OCI-M1 (cell line): Measurements from ENCODE around the gene AP5S1.
A peak's percentile ranks its signal among the peaks of the same experiment; 100 is the strongest.
"Not testable (repeated sequence)": the region's sequence is repeated elsewhere in the genome, so short reads cannot be mapped to it uniquely, and the experiment has no call there.

Experiments
- DNase-seq: peaks from one replicate; lab custom pipeline; 2025; lab: John Stamatoyannopoulos, UW

AP5S1 gene

DNA sequence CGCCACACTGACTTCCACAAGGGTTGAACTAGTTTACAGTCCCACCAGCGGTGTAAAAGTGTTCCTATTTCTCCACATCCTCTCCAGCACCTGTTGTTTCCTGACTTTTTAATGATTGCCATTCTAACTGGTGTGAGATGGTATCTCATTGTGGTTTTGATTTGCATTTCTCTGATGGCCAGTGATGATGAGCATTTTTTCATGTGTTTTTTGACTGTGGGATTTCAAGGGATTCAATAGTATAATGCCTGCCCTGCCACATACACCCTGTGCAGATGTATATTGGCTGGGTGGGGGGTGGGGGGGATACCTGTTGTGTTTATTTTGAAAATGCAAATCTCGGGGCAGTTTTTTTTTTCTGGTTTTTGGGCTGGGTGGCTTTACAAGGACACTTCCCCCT, 26.2 kb upstream of the AP5S1 start:
- DNase-seq, result not testable (repeated sequence)

DNA sequence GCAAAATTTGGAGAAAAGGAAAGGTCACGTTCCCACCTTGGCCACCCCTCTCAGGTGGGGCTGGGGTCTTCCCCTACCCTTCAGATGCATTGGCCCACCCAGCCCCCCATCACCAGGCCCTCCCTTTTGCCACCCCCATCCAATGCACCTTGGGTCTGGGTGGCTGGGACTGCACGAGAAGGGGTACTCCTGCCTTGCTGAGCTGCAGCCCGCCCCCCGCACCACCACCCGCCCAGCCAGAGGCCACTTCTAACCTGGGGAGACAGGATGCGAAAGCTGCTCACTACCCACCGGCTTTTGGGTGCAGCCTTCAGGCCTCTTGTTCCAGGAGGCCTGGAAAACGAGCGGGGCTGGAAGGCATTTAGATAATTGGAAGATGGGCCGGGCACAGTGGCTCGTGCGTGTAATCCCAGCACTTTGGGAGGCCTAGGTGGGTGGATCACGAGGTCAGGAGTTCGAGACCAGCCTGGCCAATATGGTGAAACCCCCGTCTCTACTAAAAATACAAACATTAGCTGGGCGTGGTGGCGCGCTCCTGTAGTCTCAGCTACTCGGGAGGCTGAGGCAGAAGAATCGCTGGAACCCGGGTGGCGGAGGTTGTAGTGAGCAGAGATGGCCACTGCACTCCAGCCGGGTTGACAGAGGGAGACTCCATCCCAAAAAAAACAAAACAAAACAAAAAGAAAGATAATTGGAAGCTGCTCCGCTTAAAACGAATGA, 25.5 kb upstream of the AP5S1 start:
- DNase-seq, result no peak

DNA sequence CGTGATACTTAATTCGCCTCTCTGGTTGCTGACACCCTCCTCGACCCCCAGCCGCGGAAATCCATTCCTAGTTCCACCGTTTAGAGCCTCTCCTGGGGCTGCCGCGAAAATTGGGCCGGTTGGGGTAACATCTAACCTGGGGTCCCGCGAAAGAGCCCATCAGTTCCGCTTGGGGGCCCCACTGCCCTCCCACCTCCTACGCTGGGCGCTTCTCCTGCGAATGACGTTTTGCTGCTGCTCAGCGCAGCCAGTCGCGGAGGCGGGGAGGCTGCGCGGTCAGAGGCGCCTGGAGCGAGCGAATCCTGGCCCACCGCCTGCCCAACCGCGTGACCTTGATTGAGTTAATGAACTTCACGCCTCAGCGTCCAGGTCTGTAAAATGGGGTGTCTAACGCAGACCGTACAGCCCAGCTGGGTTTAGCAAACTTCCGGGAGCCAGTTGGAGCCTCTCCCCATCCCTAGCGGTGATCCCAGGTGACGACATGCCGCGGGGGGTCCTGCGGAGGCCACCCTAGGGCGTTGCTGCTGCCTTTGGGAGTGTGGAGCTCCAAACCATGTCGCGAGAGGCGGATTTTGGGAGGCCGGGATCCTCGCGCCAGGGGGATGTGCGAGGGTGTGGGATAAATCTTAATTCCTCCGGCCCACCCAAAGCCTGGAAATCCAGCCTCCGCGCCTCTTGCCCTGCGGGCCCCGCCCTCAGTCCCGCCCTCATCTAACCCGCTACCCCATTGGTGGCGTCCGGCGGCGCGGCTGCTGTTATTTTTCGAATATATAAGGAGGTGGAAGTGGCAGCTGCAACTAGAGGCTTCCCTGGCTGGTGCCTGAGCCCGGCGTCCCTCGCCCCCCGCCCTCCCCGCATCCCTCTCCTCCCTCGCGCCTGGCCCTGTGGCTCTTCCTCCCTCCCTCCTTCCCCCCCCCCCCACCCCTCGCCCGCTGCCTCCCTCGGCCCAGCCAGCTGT, 24.6 kb upstream of the AP5S1 start, which contains the start of gene CDC25B:
CDC25B (plus strand) TSS at position 800 of the 958 bp plus-strand sequence. CDS start 222 bp downstream, outside the sequence.
- DNase-seq, result peak; percentile 91

GRCh38 chr20:3796477-3797225, 23.7 kb upstream of the AP5S1 start:
- no peak for DNase-seq

DNA sequence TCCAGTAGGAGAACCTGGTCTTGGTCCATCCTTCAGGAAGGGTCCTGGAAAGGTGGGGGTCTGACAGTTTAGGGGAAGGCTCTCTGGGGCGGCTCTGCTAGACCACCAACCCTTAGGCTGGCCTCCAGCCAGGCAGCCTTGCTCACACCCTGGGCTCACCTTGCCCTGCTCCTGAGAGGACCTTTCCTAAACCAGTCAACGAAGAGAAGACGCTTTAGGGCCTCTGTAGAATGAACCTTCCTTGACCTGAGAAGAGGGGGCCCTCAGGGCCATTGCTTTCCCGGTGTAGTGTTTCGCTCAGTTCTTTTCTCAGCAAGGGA, 23.2 kb upstream of the AP5S1 start:
- no peak for DNase-seq

DNA sequence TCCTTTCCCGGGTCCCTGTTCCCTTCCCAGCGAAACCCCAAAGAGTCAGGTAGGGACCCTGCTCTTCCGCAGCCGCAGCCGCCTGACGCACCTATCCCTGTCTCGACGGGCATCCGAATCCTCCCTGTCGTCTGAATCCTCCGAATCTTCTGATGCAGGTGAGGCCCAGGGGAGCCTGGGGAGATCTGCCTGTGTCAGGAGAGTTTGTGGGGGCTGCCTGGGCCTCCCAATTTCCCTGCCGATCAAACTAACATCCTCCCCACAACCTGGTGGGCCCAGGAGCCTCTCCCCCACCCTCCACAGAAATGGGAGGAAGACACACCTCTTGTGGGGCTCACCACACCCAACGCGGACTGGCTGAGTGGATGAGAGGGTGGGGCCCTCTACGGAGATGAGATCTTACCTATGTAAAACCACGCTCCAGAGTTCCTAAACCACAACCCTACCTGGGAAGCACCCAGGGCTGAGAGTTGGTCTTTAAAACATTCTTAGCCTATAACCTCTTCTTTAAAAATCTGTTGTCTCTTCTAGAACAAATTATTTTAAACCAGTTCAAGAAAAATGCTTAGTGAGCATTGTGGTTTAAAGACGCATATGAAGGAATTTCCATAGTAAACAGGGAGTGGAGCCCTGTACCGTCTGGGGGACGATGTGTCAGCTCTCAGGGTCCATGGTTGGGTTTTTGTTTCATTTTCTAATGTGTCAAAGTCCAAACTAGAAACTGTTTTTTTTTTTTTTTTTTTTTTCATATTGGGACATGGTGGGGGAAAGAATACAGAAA, 22.6 kb upstream of the AP5S1 start:
- peak; percentile 42 for DNase-seq

DNA sequence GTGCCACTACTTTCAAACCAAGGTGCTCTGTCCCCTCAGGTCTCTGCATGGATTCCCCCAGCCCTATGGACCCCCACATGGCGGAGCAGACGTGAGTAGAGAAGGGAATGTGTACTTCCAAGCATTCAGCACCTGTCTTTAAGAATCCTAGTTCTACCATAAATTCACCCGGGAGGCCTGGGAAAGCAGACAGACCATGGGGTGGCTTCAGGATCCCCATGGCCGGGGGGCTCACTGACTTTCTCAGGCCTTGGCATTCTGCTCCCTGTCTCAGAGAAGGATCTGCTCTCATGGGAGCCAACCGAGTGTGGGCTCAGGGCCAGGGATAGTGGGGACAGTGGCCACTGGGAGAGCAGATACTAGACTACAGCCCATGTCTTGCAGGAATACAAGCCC, 22.0 kb upstream of the AP5S1 start:
- no peak for DNase-seq

DNA sequence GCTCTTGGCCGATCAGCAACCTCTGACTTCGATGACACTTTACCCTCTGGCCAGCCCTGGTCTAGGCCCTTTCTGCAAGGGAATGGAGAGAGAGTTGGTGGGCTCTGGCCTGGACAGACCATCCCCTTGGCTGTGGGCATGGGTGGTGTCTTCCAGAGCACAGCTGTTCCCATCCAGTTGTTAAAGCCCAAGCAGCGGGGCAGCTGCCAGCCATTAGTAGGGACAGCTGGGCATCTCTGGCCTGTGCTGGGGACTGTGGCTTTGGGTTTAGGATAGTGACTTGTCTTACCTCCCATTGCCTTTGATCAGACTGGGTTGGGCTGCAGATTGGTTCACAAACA, 21.5 kb upstream of the AP5S1 start:
- no peak for DNase-seq

GRCh38 chr20:3800256-3800877, 20.0 kb upstream of the AP5S1 start:
- DNase-seq, result no peak

DNA sequence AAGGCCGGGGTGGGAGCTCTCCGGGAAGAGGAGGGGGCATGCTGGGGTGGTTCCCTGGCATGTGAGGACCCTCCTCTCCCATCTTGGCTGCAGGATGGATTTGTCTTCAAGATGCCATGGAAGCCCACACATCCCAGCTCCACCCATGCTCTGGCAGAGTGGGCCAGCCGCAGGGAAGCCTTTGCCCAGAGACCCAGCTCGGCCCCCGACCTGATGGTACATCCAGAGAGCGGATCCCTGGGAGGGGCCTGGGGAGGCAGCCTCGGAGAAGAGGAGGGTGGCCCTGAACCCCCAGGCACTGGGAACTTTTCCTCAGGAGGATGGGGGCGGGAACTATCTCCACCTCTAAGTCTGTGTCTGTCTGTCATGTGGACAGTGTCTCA, 19.5 kb upstream of the AP5S1 start:
- no peak for DNase-seq

GRCh38 chr20:3801299-3801698, 19.0 kb upstream of the AP5S1 start:
- DNase-seq, result no peak

- DNase-seq, result no peak
Observed at GRCh38 chr20:3801846-3802245, 18.5 kb upstream of the AP5S1 start.

GRCh38 chr20:3802524-3803239, 17.7 kb upstream of the AP5S1 start:
- no peak for DNase-seq

DNA sequence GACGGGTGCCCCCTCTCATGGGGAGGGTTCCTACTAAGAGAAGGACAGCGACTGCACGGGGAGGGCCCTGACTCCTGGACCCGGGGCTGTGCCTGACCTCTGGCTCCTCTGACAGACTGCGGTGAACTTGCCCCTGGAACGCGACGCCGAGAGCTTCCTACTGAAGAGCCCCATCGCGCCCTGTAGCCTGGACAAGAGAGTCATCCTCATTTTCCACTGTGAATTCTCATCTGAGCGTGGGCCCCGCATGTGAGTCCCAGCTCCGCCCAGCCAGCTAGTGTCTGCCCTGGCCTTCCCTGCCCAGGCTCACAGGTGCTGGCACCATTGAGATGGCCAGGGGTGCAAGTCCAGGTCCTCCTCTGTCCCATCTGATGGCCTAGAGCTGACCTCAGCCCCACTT, 17.1 kb upstream of the AP5S1 start:
- DNase-seq, result no peak

GRCh38 chr20:3803854-3804253, 16.5 kb upstream of the AP5S1 start:
- no peak for DNase-seq

GRCh38 chr20:3804254-3804751, 16.0 kb upstream of the AP5S1 start:
- no peak for DNase-seq

DNA sequence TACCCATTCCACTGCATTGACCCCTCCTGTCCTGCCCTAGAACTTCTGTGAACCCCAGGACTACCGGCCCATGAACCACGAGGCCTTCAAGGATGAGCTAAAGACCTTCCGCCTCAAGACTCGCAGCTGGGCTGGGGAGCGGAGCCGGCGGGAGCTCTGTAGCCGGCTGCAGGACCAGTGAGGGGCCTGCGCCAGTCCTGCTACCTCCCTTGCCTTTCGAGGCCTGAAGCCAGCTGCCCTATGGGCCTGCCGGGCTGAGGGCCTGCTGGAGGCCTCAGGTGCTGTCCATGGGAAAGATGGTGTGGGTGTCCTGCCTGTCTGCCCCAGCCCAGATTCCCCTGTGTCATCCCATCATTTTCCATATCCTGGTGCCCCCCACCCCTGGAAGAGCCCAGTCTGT, 15.6 kb upstream of the AP5S1 start:
- no peak for DNase-seq

GRCh38 chr20:3808544-3808943, 11.8 kb upstream of the AP5S1 start:
- no peak for DNase-seq

GRCh38 chr20:3811467-3812258, 8.7 kb upstream of the AP5S1 start:
- DNase-seq, result peak; percentile 91

DNA sequence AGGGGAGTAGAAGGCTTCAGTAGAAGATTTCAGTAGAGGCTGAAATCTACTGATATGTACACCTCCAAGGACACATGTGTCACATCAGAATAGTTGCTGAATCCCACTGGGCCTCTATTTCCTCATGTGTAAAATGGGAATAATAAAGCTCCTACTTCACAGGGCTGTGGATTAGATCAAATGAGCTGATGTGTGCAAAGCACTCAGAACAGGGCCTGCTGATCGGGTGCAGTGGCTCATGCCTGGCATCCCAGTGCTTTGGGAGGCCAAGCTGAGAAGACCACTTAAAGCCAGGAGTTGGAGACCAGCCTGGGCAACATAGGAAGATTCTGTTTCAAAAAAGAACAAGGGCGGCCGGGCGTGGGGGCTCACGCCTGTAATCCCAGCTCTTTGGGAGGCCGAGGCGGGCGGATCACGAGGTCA, 8.1 kb upstream of the AP5S1 start:
- no peak for DNase-seq
